ENCODE measurements around the gene RBBP5. TPM values are rescaled to one million over a fixed set of nuclear protein-coding genes. Genes with fewer than 3 reads are reported as not detected.

RBBP5 gene
- total RNA-seq, 4 donors from 2014 or later, result 7.0 to 36.7 (median 12.2) TPM

DNA sequence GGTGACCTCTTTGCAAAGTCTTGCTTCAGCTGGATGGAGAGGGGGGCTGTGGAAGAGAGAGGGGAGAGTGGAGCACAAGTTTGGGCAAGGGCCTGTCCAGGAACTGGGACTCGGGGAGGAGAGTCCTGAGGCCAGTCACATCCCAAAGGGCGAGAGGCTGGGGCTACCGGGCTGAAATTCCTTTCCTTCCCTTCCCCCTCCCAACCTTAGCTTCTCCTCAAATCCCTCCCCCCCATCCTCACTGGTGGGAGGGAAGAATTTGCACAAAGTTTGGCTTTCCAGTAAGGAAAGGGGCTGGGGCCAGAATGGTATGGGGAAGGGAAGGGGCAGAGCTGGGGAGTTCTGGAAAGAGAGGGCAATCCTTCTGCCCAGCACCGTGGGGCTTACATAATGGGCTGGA lies 77.9 kb downstream of the RBBP5 start:
- H3K27ac ChIP-seq, result no peak overlapping the region
- no peaks in the 10 kb centered on the region for H3K36me3 ChIP-seq
- H3K4me1 ChIP-seq, result peaks cover 0 to 10% (median 0%) of the 10 kb centered on the region in 3 donors
- no peak overlapping the region for H3K4me3 ChIP-seq
- H3K27me3 ChIP-seq, result peaks cover 4 to 100% (median 8%) of the 10 kb centered on the region in 4 donors
- WGBS, 2 donors, result 33 to 47% methylated on average over 1 to 3 of the region's 4 CpGs
- no peak for TF ChIP-seq POLR2A (IDR thresholded peaks at IDR 0.05)
- TF ChIP-seq, protein P1, sequence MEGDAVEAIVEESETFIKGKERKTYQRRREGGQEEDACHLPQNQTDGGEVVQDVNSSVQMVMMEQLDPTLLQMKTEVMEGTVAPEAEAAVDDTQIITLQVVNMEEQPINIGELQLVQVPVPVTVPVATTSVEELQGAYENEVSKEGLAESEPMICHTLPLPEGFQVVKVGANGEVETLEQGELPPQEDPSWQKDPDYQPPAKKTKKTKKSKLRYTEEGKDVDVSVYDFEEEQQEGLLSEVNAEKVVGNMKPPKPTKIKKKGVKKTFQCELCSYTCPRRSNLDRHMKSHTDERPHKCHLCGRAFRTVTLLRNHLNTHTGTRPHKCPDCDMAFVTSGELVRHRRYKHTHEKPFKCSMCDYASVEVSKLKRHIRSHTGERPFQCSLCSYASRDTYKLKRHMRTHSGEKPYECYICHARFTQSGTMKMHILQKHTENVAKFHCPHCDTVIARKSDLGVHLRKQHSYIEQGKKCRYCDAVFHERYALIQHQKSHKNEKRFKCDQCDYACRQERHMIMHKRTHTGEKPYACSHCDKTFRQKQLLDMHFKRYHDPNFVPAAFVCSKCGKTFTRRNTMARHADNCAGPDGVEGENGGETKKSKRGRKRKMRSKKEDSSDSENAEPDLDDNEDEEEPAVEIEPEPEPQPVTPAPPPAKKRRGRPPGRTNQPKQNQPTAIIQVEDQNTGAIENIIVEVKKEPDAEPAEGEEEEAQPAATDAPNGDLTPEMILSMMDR (IDR thresholded peaks at IDR 0.05), result no peak
- DNase-seq, result no peak
- intact Hi-C loops (cut with DNase I), result no loop called here
- no peaks in the 10 kb centered on the region for H3K9me3 ChIP-seq

DNA sequence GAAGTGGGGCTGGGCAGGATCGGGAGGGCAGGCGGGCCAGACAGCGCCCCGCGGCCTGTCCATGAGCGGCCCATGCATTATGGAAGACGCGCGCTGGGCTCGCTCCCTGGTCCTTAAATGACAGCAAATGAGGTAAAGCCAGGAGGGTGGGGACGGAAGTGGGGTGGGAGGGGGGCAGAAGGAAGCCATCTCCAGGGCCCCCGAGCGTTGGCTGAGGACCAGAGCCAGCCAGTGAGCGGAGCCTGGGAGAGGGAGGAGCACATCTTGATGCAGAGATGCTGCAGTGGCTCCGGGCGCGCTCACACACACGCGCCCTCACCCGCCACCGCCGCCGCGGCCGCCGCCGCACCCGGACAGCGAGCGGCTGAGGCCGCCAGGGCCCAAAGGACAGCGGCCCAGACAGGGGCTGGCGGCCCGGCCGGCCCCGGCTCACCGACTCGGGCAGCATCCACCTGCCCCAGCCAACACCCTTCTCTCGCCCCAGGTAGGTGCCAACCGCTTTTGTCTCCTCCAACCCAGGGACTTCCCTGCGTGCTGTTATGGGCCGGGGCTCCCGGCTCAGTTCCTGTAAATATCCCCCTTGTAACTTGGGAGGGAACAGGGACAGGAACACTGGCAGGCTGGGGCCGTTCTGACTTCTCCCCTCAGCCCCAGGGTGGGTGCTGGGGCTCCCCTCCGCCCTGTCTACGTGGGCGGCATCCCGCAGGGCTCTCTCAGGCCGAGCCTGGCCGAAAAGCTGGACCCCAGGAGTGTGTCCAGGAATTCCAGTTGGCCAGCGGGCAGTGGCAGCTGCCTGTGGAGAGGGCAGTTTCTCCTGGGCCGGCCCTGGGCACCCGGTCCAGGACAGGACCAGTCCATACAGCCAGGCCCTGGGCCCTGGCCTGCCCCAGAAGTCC lies 78.6 kb downstream of the RBBP5 start, which contains the start of gene CNTN2:
Gene CNTN2, plus strand, starts transcription at position 302 of the 896 bp plus-strand sequence. CDS start 9,974 bp downstream, outside the sequence.
- no peak within 1 kb of the TSS for H3K27ac ChIP-seq
- no peaks in the 10 kb centered on the region for H3K36me3 ChIP-seq
- no peak for TF ChIP-seq POLR2A (IDR thresholded peaks at IDR 0.05)
- no peak for DNase-seq
- peaks cover 0 to 10% (median 0%) of the 10 kb centered on the region in 3 donors for H3K4me1 ChIP-seq
- 0 to 3% methylated on average over 1 to 8 of the region's 53 CpGs for WGBS, 2 donors
- intact Hi-C loops (cut with DNase I), result no loop called here
- H3K9me3 ChIP-seq, result no peaks in the 10 kb centered on the region
- H3K4me3 ChIP-seq, result peak within 1 kb of the TSS in 2 of 4 donors; percentile 5 to 12
- peaks cover 4 to 98% (median 8%) of the 10 kb centered on the region in 4 donors for H3K27me3 ChIP-seq

DNA sequence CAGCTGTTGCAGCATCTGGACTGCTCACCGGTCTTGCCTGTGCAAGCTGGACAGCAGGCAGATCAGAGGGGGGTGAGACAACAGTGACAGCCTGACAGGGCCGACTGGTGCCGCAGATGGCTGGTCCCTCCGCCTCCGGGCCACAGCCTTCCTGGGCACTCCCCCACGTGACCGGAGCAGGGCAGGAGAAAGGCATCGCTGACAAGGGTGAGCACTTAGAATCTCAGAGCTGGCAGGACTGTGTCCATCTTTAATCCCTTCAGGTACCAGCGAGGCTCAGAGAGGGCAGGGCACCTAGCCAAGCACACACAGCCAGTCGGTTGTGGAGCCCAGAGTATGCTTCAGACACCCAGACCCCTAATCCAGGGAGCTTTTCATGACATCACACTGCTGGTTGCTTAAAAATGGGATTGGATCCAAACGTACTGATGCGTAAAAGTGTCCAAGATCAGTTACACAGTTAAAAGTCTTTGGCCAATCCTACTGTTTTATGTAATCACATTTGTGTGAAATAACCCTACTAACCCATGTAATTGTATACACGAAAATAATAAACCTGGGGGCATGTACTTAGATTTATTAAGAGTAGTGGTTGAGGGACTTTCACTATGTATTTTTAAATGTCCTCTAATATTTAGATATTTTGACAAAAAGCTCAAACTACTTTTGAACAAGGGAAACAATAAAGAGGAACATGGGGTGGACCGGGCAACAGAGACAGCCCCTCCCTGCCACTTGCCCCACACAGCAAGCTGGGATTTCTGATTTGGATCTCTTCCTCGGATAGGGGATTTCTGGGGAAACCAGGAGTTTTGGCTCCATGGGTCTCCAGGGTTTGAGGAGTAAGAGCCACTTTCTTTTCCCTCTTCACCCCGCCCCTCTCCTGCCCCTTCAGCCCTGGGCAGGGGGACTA lies 79.5 kb downstream of the RBBP5 start:
- no peak for DNase-seq
- WGBS, 2 donors, result 31 to 44% methylated on average over 5 to 8 of the region's 16 CpGs
- no peaks in the 10 kb centered on the region for H3K9me3 ChIP-seq

DNA sequence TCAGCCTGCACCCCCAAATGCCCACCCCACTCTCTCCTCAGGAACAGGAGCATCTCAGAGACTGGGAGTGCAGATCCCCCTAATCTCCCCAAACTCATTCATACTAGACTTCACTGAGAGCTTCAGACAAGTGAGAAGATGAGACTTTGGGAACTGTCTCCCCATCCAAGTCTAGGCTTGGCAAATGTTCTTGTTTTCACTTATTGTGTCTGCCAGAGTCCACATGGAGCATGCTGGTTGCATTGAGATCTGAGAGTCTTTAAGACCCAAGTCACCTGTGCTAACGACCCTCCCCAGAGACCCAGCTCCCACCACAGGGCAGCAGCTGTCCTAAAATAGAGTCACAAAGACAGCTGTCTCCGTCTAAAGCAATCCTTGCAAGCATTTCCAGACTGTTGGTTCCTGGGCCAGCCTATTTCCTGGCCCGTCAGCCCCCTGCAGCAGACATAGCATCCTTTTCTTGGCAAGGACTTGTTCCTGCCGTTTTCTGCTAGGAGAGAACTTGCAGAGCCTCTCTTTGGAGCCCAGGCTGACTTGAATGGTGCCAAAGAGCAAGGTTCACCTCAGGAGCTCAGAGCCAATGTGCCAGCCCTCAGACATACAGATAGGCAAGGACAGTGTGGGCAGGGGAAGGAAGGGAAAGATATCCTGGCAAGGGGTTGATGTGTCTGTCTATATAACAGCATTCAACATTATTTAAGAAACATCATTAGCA lies 80.6 kb downstream of the RBBP5 start:
- Histone ChIP-seq H3K36me3 (no peaks in the 10 kb centered on the region), H3K9me3 (no peaks in the 10 kb centered on the region), H3K4me3 (no peak overlapping the region), H3K4me1 (peaks cover 0 to 10% (median 0%) of the 10 kb centered on the region in 3 donors), H3K27me3 (peaks cover 4 to 96% (median 8%) of the 10 kb centered on the region in 4 donors), H3K27ac (no peak overlapping the region)
- no peak for TF ChIP-seq POLR2A (IDR thresholded peaks at IDR 0.05)
- TF ChIP-seq, protein P1 (IDR thresholded peaks at IDR 0.05), result no peak
- intact Hi-C loops (cut with DNase I), result no loop called here
- DNase-seq, result no peak
- 40% methylated on average over 1 of the region's 4 CpGs; no CpG with 5 or more reads in 1 of the 2 donors for WGBS, 2 donors

More for the DNA sequence above, 79.5 kb downstream of the RBBP5 start:
- H3K27me3 ChIP-seq, result peaks cover 4 to 97% (median 8%) of the 10 kb centered on the region in 4 donors
- no peak overlapping the region for H3K4me3 ChIP-seq
- TF ChIP-seq POLR2A (IDR thresholded peaks at IDR 0.05), result no peak
- no peak overlapping the region for H3K27ac ChIP-seq
- H3K4me1 ChIP-seq, result peaks cover 0 to 10% (median 0%) of the 10 kb centered on the region in 3 donors
- H3K36me3 ChIP-seq, result no peaks in the 10 kb centered on the region
- intact Hi-C loops (cut with DNase I), result no loop called here

DNA sequence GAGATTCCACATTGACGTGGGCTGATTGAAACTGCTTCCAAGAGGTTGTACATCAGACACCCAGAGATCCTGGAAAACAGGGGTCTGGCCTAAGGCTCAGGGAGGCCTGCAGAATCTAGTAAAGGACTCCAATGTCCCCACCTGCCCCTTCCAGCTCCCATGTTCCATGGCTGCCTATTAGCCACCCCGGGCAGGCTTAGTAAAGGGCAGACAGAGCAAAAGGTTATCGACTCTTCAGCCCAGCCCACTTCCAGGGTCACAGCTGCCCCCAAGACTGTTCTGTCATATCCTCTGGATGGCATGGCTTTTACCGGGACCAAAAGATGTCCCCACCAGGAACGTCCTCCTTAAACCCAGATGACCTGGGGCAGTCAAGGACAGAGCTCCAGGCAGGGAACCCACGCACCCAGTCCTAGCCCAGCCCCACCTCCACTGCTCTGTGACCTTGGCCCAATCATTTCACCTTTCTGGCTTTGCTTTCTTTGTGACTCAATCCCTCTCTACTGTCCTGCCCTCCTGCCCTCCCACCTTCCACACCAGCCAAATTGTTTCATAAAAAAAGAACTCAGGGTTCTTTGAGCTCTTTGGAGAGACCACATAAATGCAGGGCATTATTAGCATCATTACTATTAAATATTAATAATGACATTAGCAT lies 83.5 kb downstream of the RBBP5 start:
- intact Hi-C loops (cut with DNase I), result no loop called here
- 69% methylated on average over 2 to 6 of the region's 6 CpGs for WGBS, 2 donors

More for the DNA sequence above, 83.5 kb downstream of the RBBP5 start:
- Histone ChIP-seq H3K4me3 (no peak overlapping the region), H3K9me3 (no peaks in the 10 kb centered on the region), H3K36me3 (no peaks in the 10 kb centered on the region), H3K4me1 (peaks cover 0 to 7% (median 0%) of the 10 kb centered on the region in 3 donors), H3K27ac (no peak overlapping the region), H3K27me3 (peaks cover 0 to 90% (median 2%) of the 10 kb centered on the region in 4 donors)
- TF ChIP-seq, protein P1 (IDR thresholded peaks at IDR 0.05), result no peak
- no peak for TF ChIP-seq POLR2A (IDR thresholded peaks at IDR 0.05)
- no peak for DNase-seq
